GM21515 (cell line): Measurements from ENCODE around the gene FBXL12.
A peak's percentile ranks its signal among the peaks of the same experiment; 100 is the strongest.
"Not testable (repeated sequence)": the region's sequence is repeated elsewhere in the genome, so short reads cannot be mapped to it uniquely, and the experiment has no call there.

Experiments used
- ATAC-seq: cut with Tn5 transposase; IDR thresholded peaks from one replicate; pipeline ENCODE4 v1.9.1; 2021; ENCODE audit not compliant: unreplicated experiment

Gene FBXL12

DNA sequence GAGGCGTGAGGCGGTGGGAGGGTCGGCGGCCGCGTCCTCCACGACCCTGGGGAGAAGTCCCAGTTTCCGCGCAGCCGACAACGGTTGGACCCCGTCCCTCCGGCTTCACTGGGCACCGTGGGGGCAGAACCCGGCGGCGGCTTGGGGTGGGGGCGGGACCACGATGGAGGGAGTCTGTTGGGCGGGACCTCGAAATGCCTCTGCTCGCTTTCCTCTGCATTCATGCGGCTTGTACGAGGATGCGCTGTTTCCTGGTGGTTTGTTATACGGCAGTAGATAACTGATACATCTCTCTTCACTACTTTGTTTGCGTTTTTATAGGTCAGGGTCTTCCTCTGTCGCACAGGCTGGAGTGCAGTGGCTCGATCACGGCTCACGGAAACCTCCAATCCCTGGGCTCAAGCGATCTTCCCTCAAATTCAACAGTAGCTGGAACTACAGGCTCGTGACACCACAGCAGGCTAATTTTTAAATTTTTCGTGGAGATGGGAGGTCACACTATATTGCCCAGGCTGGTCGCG lies 25.7 kb downstream of the FBXL12 start:
- peak; percentile 14 for ATAC-seq

DNA sequence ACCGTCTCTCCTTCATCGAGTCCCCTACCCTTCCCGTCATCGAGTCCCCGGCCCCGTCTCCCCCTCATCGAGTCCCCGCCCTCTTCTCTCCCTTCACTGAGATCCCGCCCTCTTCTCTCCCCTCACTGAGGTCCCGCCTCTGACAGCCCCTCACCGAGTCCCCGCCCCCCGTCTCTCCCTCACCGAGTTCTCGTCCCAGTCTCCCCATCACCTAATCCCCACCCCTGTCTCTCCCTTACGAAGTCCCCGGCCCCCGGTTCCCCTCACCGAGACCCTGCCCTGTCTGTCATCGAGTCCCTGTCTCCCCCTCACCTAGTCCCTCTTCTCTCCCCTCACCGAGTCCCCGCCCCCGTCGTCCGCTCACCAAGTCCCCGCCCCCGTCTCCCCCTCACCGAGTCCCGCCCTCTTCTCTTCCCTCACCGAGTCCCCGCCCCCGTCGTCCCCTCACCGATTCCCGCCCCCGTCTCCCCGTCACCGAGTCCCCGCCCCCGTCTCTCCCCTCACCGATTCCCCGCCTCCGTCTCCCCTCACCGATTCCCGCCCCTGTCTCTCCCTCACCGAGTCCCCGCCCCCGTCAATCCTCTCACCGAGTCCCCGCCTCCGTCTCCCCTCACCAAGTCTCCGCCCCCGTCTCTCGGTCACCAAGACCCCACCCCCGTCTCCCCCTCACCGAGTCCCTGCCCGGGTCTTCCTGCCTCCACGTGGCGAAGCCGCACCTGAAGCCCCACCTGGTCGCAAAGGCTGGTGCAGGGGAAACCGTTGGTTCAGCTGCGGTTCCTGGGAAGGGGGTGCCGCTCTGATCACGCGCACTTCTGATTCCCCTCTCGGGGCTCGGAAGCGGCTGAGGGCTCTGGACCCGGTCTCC lies 26.4 kb downstream of the FBXL12 start:
- peak; percentile 38 for ATAC-seq

DNA sequence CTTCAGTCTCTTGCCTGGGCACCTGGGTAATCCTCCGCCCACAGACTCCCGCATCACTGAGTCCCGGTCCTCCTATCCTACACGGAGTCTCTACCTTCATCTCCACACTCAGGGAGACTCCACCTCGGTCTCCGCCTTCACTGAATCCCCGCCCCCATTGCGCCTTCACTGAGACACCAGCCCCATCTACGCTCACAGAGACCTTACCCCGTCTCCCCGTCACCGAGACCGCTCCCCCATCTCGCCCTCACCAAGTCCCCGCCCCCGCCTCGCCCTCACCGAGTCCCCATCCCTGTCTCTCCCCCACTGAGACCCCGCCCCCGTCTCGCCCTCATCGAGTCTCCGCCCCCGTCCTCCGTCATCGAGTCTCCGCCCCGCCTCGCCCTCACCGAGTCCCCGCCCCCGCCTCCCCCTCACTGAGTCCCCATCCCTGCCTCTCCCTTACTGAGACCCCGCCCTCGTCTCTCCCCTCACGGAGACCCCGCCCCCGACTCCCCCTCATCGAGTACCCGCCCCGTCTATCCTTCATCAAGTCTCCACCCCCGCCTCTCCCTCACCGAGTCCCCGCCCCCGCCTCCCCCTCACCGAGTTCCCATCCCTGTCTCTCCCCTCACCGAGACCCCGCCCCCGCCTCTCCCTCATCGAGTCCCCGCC lies 27.2 kb downstream of the FBXL12 start:
- peak; percentile 39 for ATAC-seq

DNA sequence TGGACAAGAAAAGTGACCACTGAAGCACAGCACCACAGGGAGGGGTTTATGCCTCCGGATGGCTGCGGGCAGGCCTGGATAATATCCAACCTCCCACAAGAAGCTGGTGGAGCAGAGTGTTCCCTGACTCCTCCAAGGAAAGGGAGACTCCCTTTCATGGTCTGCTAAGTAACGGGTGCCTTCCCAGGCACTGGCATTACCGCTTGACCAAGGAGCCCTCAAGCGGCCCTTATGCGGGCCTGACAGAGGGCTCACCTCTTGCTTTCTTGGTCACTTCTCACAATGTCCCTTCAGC lies 27.9 kb downstream of the FBXL12 start:
- not testable (repeated sequence) for ATAC-seq

DNA sequence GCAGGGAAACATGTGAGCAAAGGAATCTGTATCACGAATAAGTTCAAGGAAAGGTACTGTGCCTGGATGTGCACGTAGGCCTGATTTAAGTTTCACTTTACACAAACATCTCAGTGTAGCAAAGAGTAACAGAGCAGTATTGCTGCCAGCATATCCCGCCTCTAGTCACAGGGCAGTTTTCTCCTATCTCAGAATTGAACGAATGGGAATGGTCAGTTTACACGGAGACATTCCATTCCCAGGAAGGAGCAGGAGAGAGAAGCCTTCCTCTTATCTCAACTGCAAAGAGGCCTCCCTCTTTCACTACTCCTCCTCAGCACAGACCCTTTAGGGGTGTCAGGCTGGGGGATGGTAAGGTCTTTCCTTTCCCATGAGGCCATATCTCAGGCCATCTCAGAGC lies 29.3 kb downstream of the FBXL12 start:
- ATAC-seq: not testable (repeated sequence)

DNA sequence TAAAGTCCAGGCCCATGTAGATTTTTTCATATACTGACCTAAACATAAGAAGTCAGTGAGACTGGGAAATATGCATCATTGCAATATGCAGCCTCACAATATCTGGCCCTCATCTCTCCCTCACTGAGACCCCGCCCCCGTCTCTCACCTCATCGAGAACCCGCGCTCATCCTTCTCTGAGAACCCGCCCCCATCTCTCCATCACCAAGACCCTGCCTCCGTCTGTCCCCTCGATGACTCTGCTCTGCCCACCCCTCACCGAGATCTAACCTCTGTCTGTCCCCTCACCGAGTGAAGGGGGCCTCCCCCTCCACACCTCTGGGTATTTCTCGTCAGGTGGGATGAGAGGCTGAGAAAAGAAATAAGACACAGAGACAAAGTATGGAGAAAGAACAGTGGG lies 29.8 kb downstream of the FBXL12 start:
- ATAC-seq: no peak

DNA sequence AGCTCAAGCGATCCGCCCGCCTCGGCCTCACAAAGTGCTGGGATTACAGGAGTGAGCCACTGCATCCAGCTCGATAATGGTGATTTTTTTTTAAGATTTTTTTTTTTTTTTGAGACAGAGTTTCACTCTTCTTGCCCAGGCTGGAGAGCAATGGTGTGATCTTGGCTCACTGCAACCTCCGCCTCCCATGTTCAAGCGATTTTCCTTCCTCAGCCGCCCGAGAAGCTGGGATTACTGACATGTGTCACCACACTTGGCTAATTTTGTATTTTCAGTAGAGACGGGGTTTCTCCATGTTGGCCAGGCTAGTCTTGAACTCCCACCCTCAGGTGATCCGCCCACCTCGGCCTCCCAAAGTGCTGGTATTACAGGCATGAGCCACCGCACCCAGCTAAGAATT lies 30.3 kb downstream of the FBXL12 start:
- ATAC-seq: not testable (repeated sequence)

DNA sequence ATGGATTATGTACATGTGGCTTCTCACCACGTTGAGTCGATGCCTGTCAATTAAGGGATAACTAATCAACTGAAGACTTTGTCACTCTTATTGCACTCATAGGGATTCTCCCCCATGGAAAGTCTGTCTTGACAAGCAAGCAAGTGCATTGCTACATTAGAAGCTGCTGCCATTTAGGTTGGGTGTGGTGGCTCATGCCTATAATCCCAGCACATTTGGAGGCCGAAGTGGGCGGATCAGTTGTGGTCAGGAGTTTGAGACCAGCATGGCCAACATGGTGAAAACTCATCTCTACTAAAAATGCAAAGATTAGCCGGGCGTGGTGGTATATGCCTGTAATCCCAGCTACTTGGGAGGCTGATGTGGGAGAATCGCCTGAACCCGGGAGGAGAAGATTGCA lies 32.1 kb downstream of the FBXL12 start:
- ATAC-seq: no peak

DNA sequence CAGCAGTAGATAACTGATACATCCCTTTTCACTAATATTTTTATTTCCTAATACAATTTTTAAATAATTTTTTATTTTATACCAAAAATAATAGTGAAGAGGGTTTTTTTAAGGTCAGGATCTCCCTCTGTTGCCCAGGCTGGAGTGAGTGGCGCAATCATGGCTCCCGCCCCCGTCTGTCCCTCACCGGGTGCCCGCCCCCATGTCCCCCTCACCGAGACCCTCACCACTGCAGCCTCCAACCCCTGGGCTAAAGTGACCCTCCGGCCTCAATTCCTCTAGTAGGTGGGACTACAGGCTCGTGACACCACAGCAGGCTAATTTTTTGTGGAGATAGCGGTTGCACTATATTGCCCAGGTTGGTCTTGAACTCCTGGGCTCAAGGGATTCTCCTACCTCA lies 32.5 kb downstream of the FBXL12 start:
- ATAC-seq: no peak

DNA sequence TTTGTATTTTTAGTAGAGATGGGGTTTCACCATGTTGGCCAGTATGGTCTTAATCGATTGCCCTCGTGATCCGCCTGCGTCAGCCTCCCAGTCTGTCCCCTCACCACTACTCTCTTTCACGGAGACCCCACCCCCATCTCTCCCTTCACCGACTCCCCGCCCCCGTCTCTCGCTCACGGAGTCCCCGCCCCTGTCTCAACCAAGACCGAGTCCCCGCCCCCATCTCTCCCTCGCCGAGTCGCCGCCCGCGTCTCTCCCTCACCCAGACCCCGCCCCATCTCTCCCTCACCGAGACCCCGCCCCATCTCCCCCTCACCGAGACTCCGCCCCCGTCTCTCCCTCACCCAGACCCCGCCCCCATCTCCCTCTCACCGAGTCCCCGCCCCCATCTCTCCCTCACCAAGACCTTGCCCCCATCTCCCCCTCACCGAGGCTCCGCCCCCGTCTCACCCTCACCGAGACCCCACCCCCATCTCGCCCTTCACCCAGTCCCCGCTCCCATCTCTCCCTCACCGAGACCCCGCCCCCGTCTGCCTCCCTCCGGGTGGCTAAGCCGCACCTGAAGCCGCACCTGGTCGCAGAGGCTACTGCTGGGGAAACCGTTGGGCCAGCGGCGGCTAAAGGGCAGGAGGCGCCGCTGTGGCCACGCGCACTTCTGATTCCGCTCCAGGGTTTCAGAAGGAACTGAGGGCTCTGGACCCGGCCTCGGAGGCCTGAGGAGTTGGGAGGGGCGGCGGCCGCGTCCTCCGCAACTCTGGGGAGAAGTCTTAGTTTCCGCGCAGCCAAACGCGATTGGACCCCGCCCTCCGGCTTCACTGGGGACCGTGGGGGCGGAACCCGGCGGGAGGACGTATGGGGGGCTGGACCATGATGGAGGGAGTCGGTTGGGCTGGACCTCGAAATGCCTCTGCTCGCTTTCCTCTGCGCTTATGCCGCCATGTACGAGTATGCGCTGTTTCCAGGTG lies 33.2 kb downstream of the FBXL12 start:
- ATAC-seq: peak; percentile 61

DNA sequence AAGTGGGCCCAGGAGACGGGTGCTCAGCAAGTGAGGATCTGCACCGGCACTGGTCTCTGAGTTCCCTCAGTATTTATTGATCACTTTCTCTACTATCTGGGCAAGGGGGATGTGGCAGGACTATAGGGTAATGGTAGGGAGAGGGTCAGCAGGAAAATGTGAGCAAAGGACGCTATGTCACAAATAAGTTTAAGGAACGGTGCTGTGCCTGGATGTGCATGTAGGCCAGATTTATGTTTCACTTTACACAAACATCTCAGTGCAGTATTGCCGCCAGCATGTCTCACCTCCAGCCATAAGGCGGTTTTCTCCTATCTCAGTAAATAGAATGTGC lies 34.7 kb downstream of the FBXL12 start:
- not testable (repeated sequence) for ATAC-seq

DNA sequence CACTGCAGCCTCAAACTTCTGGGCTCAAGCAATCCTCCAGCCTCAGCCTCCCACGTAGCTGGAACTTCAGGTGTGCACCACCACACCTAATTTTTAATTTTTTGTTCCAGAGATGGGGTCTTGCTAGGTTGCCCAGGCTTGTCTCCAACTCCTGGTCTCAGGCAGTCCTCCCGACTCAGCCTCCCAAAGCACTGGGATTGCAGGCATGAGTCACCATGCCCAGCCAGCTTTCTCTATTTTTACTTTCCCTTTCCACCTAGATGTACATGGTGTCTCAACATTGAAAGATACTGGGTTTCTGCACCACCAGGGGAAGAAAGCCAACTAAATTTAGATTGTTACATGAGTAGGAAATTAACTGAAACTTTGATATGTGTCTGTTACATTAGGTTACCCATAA lies 36.5 kb downstream of the FBXL12 start:
- no peak for ATAC-seq

DNA sequence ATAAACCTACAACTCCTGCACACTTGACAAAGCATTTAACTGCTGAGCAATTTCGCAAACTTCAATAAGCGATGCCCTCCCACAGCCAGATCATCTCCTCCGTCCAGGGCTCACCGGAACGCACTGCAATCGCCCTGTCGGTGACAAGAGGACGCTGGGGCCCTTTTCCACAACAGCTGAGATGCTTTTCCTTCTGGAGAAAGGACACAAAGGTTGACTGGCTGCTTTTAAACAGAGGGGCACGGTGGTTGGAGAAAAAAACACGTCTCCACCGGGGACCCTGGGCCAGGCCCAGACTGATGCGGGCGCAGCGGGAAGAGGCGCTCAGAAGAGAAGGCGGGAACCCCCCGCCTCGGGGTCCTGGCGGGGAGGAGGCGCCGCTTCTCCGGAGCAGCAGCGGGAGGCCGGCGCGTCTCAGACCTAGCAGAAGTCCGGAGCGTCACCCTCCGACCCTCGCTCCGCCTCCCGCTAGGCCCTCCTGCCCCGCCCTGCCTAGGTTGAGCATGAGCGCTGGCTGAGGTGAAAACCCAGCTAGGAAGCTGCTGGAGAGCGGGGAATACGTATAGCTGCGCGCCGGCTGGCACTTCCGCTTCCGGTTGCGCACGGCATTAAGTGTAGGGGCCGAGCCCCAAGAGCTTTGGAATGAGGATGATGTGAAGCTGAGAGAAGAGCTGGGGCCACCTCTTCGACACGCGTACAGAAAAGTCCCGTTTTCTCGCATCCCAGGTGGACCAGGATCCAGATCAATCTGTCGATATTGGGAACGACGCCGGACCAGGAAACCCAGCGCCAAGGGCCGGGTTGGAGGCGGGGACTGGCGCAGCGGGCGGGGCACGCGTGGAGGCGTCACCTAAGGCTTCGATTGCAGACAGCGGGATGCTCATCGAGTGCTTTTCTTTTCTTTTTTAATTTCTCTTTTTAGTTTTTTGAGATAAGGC lies 50.4 kb downstream of the FBXL12 start, which contains the start of gene ZNF846:
TSS of gene ZNF846 (minus strand) at position 564 of the 938 bp plus-strand sequence. CDS start 3,788 bp downstream, outside the sequence.
- peak; percentile 98 for ATAC-seq
